MCF 10A (cell line): Measurements from ENCODE around the gene SMOC2. TPM values are rescaled to one million over a fixed set of nuclear protein-coding genes. Genes with fewer than 3 reads are reported as not detected.

ENCODE experiments used
- BruUV-seq: library from RNA; stranded (reverse); fragments of 400-500 nt; replicated peaks from 2 replicates; lab custom pipeline; 2021; lab: Mats Ljungman, UMichigan
- CTCF ChIA-PET: fragments of 300-600 bp; sonication (Branson Sonifier 250); formaldehyde crosslinking; extraction: SDS; loops from one replicate; lab custom pipeline; 2021; ENCODE audit warnings: antibody characterized with exemption, inconsistent platforms; lab: Yijun Ruan, JAX
- POLR2A ChIA-PET: fragments of 300-600, 350-650 bp; sonication (Branson Sonifier 250); formaldehyde crosslinking; extraction: SDS; loops from one replicate; lab custom pipeline; 2020; ENCODE audit warnings: antibody characterized with exemption, inconsistent platforms; lab: Yijun Ruan, JAX
- DNase-seq: peaks from one replicate; pipeline ENCODE4 v3.0.0-alpha.2; 2018; ENCODE audit not compliant: unreplicated experiment
- H3K27ac Mint-ChIP-seq: one replicate; pipeline ENCODE4 v1.8.0; 2022; ENCODE audit warnings: mild to moderate bottlenecking, low read depth, mixed read lengths; ENCODE audit not compliant: unreplicated experiment
- H3K27me3 Mint-ChIP-seq: one replicate; pipeline ENCODE4 v1.8.0; 2022; ENCODE audit warnings: mixed read lengths; ENCODE audit not compliant: insufficient read depth, unreplicated experiment
- H3K36me3 Mint-ChIP-seq: one replicate; pipeline ENCODE4 v1.8.0; 2022; ENCODE audit warnings: mild to moderate bottlenecking, moderate library complexity, mixed read lengths; ENCODE audit not compliant: insufficient read depth, unreplicated experiment
- H3K4me1 Mint-ChIP-seq: one replicate; pipeline ENCODE4 v1.8.0; 2022; ENCODE audit warnings: mixed read lengths; ENCODE audit not compliant: insufficient read depth, unreplicated experiment
- H3K4me3 Mint-ChIP-seq: one replicate; pipeline ENCODE4 v1.8.0; 2022; ENCODE audit warnings: mild to moderate bottlenecking, moderate library complexity, mixed read lengths; ENCODE audit not compliant: unreplicated experiment
- H3K9me3 Mint-ChIP-seq: one replicate; pipeline ENCODE4 v1.8.0; 2022; ENCODE audit warnings: mixed read lengths; ENCODE audit not compliant: unreplicated experiment
- CTCF ChIP-seq: fragments of 200-600 bp; IDR thresholded peaks from one replicate; pipeline ENCODE4 v1.8.0; 2022; ENCODE audit warnings: antibody characterized with exemption, mild to moderate bottlenecking; ENCODE audit not compliant: unreplicated experiment
- intact Hi-C: fragments of 100-400 bp; cut with micrococcal nuclease; formaldehyde crosslinking; loops from 2 replicates; pipeline ENCODE4 v1.14.1; 2022
- total RNA-seq: library from RNA; stranded (reverse); gene quantifications from 2 replicates; pipeline ENCODE4 v1.2.3, GENCODE V29; 2022

The SMOC2 gene
- total RNA-seq, 1 experiment from 2014 or later: not detected

- Mint-ChIP-seq H3K4me3 (no peak overlapping the region), H3K27ac (no peak overlapping the region), H3K9me3 (no peaks in the 10 kb centered on the region), H3K4me1 (no peaks in the 10 kb centered on the region), H3K27me3 (peaks cover 75% of the 10 kb centered on the region), H3K36me3 (peaks cover 5% of the 10 kb centered on the region)
- BruUV-seq: no TSS peak
- POLR2A ChIA-PET: no interaction called here
- DNase-seq: no peak
- CTCF ChIA-PET: interaction anchor here (1.1 kb wide), 1 partner anchor 13 kb away, joined by 3 read pairs; no protein-coding TSS in a partner anchor
- intact Hi-C loops: no loop called here
- no peak for TF ChIP-seq CTCF
Observed at GRCh38 chr6:168584671-168585070, 143.7 kb downstream of the SMOC2 start.

GRCh38 chr6:168585441-168585840 is 144.5 kb downstream of the SMOC2 start:
- POLR2A ChIA-PET: no interaction called here
- no peak overlapping the region for H3K27ac Mint-ChIP-seq
- no peak for TF ChIP-seq CTCF
- no peaks in the 10 kb centered on the region for H3K4me1 Mint-ChIP-seq
- BruUV-seq: no TSS peak
- DNase-seq: no peak
- no peak overlapping the region for H3K4me3 Mint-ChIP-seq
- CTCF ChIA-PET: interaction anchor here (0.5 to 1.1 kb wide), 3 partner anchors 12 to 121 kb away, joined by 3 read pairs; no protein-coding TSS in a partner anchor
- intact Hi-C loops: no loop called here
- no peaks in the 10 kb centered on the region for H3K9me3 Mint-ChIP-seq
- peaks cover 5% of the 10 kb centered on the region for H3K36me3 Mint-ChIP-seq
- H3K27me3 Mint-ChIP-seq: peaks cover 67% of the 10 kb centered on the region

- CTCF ChIA-PET: no interaction called here
- no peaks in the 10 kb centered on the region for H3K36me3 Mint-ChIP-seq
- H3K9me3 Mint-ChIP-seq: no peaks in the 10 kb centered on the region
- H3K27ac Mint-ChIP-seq: no peak overlapping the region
- H3K27me3 Mint-ChIP-seq: peaks cover 30% of the 10 kb centered on the region
- POLR2A ChIA-PET: no interaction called here
- H3K4me1 Mint-ChIP-seq: no peaks in the 10 kb centered on the region
- BruUV-seq: no TSS peak
- TF ChIP-seq CTCF: no peak
- DNase-seq: no peak
- intact Hi-C loops: no loop called here
- no peak overlapping the region for H3K4me3 Mint-ChIP-seq
Observed at GRCh38 chr6:168589275-168589674, 148.3 kb downstream of the SMOC2 start.

- H3K4me3 Mint-ChIP-seq: no peak overlapping the region
- no peak overlapping the region for H3K27ac Mint-ChIP-seq
- no peaks in the 10 kb centered on the region for H3K36me3 Mint-ChIP-seq
- ChIA-PET POLR2A (interaction anchor here (0.6 kb wide), 1 partner anchor 265 kb away, joined by 3 read pairs; no protein-coding TSS in a partner anchor), CTCF (no interaction called here)
- no peak for DNase-seq
- H3K9me3 Mint-ChIP-seq: no peaks in the 10 kb centered on the region
- no TSS peak for BruUV-seq
- H3K4me1 Mint-ChIP-seq: no peaks in the 10 kb centered on the region
- peaks cover 19% of the 10 kb centered on the region for H3K27me3 Mint-ChIP-seq
- intact Hi-C loops: no loop called here
- TF ChIP-seq CTCF: no peak
Observed at GRCh38 chr6:168590406-168590805, 149.4 kb downstream of the SMOC2 start.
